Caco-2 (cell line): ENCODE data around the gene ELOVL5. TPM values are rescaled to one million over a fixed set of nuclear protein-coding genes. Genes with fewer than 3 reads are reported as not detected.

Experiments used
- BruUV-seq: library from RNA; stranded (reverse); fragments of 400-500 nt; replicated peaks from 2 replicates; lab custom pipeline; 2021; lab: Mats Ljungman, UMichigan
- CTCF ChIA-PET: fragments of 300-600 bp; sonication (Branson Sonifier 250); formaldehyde crosslinking; loops from one replicate; lab custom pipeline; 2022; ENCODE audit warnings: antibody characterized with exemption; lab: Charles Lee
- POLR2A ChIA-PET: fragments of 300-600 bp; sonication (Branson Sonifier 250); formaldehyde crosslinking; loops from one replicate; lab custom pipeline; 2022; ENCODE audit warnings: antibody characterized with exemption; lab: Charles Lee
- DNase-seq, 2 experiments: peaks; one replicate each; pipeline versions ENCODE4 v3.0.0 to v3.0.0-alpha.2; 2020 to 2022
- H3K27me3 ChIP-seq: replicated peaks from 2 replicates; pipeline ENCODE4 v1.6.0; 2011; ENCODE audit warnings: low read length; ENCODE audit not compliant: control insufficient read depth, insufficient read depth
- H3K36me3 ChIP-seq: 2 replicates; pipeline ENCODE4 v1.5.1; 2011; ENCODE audit warnings: low read length; ENCODE audit not compliant: control insufficient read depth, insufficient read depth
- H3K4me1 ChIP-seq: fragments of 250-450 bp; sonication (Bioruptor Pico); 2 replicates; pipeline ENCODE4 v1.5.1; 2020; ENCODE audit warnings: mild to moderate bottlenecking
- H3K4me3 ChIP-seq: 2 replicates; pipeline ENCODE4 v1.5.1; 2011; ENCODE audit warnings: low read depth, mild to moderate bottlenecking, control low read depth, low read length
- H3K9me3 ChIP-seq: fragments of 250-450 bp; sonication (Bioruptor Pico); 2 replicates; pipeline ENCODE4 v1.5.1; 2020; ENCODE audit warnings: mild to moderate bottlenecking, moderate library complexity
- H3K27ac Mint-ChIP-seq: one replicate; pipeline ENCODE4 v1.8.0; 2022; ENCODE audit warnings: mixed read lengths; ENCODE audit not compliant: unreplicated experiment
- H3K27me3 Mint-ChIP-seq: one replicate; pipeline ENCODE4 v1.8.0; 2022; ENCODE audit warnings: mixed read lengths; ENCODE audit not compliant: insufficient read depth, unreplicated experiment
- H3K36me3 Mint-ChIP-seq: one replicate; pipeline ENCODE4 v1.8.0; 2022; ENCODE audit warnings: mild to moderate bottlenecking, mixed read lengths; ENCODE audit not compliant: insufficient read depth, unreplicated experiment
- H3K4me1 Mint-ChIP-seq: one replicate; pipeline ENCODE4 v1.8.0; 2022; ENCODE audit warnings: low read depth, mixed read lengths; ENCODE audit not compliant: unreplicated experiment
- H3K4me3 Mint-ChIP-seq: one replicate; pipeline ENCODE4 v1.8.0; 2022; ENCODE audit warnings: mild to moderate bottlenecking, moderate library complexity, mixed read lengths; ENCODE audit not compliant: unreplicated experiment
- H3K9me3 Mint-ChIP-seq: one replicate; pipeline ENCODE4 v1.8.0; 2022; ENCODE audit warnings: mixed read lengths; ENCODE audit not compliant: unreplicated experiment
- intact Hi-C: fragments of 100-400 bp; cut with micrococcal nuclease; formaldehyde crosslinking; loops from one replicate; pipeline ENCODE4 v1.10.0; 2022; ENCODE audit not compliant: unreplicated experiment
- total RNA-seq: library from RNA; stranded (reverse); gene quantifications from 2 replicates; pipeline ENCODE4 v1.2.3, GENCODE V29; 2022
- TF ChIP-seq, protein P1 (sequence below), 2 experiments: fragments of 200-600 bp in 1 of 2; IDR thresholded peaks; 1 replicate in 1 of 2; 2 replicates in 1 of 2; pipeline versions ENCODE4 v1.5.1 to v1.8.0; 2011 to 2022; ENCODE audit warnings: antibody characterized with exemption in 1 of 2, control low read depth in 1 of 2, inconsistent platforms in 1 of 2, low read depth in 1 of 2, low read length in 1 of 2, mild to moderate bottlenecking in 1 of 2, moderate library complexity in 1 of 2; ENCODE audit not compliant: insufficient read depth in 1 of 2, severe bottlenecking in 1 of 2, unreplicated experiment in 1 of 2

Gene ELOVL5
- total RNA-seq, 1 experiment from 2014 or later = 70.4 TPM

DNA sequence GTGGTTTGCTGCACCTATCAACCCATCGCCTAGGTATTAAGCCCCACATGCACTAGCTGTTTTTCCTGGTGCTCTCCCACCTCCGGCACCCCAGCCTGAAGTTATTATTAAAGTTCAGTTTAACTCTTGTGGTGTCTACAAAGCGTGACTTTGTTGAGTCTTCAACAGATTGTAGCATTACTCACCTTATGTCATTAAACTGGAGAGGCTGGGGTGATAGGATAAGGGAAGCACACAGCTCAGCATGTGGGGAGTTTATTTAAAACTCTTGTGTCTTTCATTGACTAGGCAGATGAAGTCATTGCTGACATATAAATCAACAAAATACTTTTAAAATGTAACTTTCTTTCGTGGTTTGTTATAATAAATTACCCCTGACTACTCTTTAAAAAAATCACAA lies 115.4 kb downstream of the ELOVL5 start:
- ChIA-PET CTCF (no interaction called here), POLR2A (no interaction called here)
- no TSS peak for BruUV-seq
- Mint-ChIP-seq H3K27me3 (peaks cover 2% of the 10 kb centered on the region), H3K27ac (no peak overlapping the region), H3K9me3 (no peaks in the 10 kb centered on the region), H3K36me3 (no peaks in the 10 kb centered on the region), H3K4me3 (no peak overlapping the region), H3K4me1 (no peaks in the 10 kb centered on the region)
- Histone ChIP-seq H3K4me3 (no peak overlapping the region), H3K4me1 (no peaks in the 10 kb centered on the region), H3K9me3 (no peaks in the 10 kb centered on the region), H3K36me3 (no peaks in the 10 kb centered on the region), H3K27me3 (no peaks in the 10 kb centered on the region)
- TF ChIP-seq, protein P1, sequence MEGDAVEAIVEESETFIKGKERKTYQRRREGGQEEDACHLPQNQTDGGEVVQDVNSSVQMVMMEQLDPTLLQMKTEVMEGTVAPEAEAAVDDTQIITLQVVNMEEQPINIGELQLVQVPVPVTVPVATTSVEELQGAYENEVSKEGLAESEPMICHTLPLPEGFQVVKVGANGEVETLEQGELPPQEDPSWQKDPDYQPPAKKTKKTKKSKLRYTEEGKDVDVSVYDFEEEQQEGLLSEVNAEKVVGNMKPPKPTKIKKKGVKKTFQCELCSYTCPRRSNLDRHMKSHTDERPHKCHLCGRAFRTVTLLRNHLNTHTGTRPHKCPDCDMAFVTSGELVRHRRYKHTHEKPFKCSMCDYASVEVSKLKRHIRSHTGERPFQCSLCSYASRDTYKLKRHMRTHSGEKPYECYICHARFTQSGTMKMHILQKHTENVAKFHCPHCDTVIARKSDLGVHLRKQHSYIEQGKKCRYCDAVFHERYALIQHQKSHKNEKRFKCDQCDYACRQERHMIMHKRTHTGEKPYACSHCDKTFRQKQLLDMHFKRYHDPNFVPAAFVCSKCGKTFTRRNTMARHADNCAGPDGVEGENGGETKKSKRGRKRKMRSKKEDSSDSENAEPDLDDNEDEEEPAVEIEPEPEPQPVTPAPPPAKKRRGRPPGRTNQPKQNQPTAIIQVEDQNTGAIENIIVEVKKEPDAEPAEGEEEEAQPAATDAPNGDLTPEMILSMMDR (IDR thresholded peaks at IDR 0.05; ENCODE audit: insufficient read depth in 1 of 2, low read depth in 1 of 2, low read length in 1 of 2, severe bottlenecking in 1 of 2, unreplicated experiment in 1 of 2) = no peak
- no peak for DNase-seq
- intact Hi-C loops = no loop called here

DNA sequence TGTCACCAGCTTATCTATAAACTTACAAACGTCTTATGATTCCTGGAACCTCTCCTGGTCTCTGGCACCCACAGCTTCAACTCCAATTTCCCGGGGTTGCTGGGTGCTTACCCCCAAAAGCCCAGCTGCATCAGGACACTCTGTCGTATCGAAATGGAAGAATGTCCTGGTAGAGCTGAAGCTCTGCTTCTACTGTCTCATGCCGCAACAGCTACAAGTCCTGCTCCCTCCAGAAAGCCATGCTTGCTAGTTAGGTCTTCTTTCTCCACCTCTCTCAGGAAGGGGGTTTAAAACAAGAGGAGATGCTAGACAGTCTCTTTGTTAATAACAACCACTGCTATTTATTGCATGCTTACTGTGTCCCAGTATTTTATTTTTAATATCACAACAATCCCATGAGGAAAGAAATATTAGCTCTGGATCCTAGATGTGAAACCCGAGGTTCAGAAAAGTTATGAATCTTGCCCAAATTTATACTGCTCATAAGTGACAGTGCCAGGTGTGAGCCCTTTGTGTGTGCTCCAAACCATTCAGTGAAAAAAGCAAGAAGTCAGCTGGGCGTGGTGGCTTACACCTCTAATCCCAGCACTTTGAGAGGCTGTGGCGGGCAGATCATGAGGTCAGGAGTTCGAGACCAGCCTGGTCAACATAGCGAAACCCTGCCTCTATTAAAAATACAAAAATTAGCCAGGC lies 117.8 kb downstream of the ELOVL5 start:
- no peaks in the 10 kb centered on the region for H3K9me3 ChIP-seq
- no TSS peak for BruUV-seq
- TF ChIP-seq, protein P1 (IDR thresholded peaks at IDR 0.05; ENCODE audit: insufficient read depth in 1 of 2, low read depth in 1 of 2, low read length in 1 of 2, severe bottlenecking in 1 of 2, unreplicated experiment in 1 of 2) = no peak
- POLR2A ChIA-PET = no interaction called here
- DNase-seq = no peak
- no peaks in the 10 kb centered on the region for H3K4me1 Mint-ChIP-seq
- no peaks in the 10 kb centered on the region for H3K36me3 Mint-ChIP-seq
- no peak overlapping the region for H3K4me3 Mint-ChIP-seq
- intact Hi-C loops = no loop called here
- H3K27me3 Mint-ChIP-seq = peaks cover 2% of the 10 kb centered on the region
- no peaks in the 10 kb centered on the region for H3K36me3 ChIP-seq
- no peaks in the 10 kb centered on the region for H3K9me3 Mint-ChIP-seq
- no peak overlapping the region for H3K27ac Mint-ChIP-seq
- no peaks in the 10 kb centered on the region for H3K4me1 ChIP-seq
- CTCF ChIA-PET = no interaction called here
- no peak overlapping the region for H3K4me3 ChIP-seq
- H3K27me3 ChIP-seq = no peaks in the 10 kb centered on the region

DNA sequence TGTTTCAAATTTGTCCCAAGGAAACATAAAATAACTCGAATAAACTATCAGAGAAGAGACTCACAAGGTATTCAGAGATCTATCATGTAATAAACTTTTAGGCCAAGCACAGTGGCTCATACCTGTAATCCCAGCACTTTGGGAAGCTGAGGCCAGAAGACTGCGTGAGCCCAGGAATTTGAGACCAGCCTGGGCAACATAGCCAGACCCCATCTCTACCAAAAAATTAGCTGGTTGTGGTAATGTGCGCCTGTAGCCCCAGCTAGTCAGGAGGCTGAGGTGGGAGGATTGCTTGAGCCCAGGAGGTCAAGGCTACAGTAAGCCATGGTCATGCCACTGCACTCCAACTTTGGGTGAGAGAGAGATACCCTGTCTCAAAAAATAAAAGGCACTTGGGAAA lies 120.9 kb downstream of the ELOVL5 start:
- TF ChIP-seq, protein P1 (IDR thresholded peaks at IDR 0.05; ENCODE audit: insufficient read depth in 1 of 2, low read depth in 1 of 2, low read length in 1 of 2, severe bottlenecking in 1 of 2, unreplicated experiment in 1 of 2) = no peak
- ChIA-PET CTCF (interaction anchor here (1.0 kb wide), 1 partner anchor 20 kb away, joined by 3 read pairs; no protein-coding TSS in a partner anchor), POLR2A (no interaction called here)
- H3K36me3 ChIP-seq = no peaks in the 10 kb centered on the region
- no TSS peak for BruUV-seq
- DNase-seq = no peak
- H3K4me1 Mint-ChIP-seq = no peaks in the 10 kb centered on the region
- no peaks in the 10 kb centered on the region for H3K9me3 ChIP-seq
- intact Hi-C loops = no loop called here
- H3K4me1 ChIP-seq = no peaks in the 10 kb centered on the region
- H3K27ac Mint-ChIP-seq = no peak overlapping the region
- no peaks in the 10 kb centered on the region for H3K27me3 Mint-ChIP-seq
- H3K9me3 Mint-ChIP-seq = no peaks in the 10 kb centered on the region
- no peak overlapping the region for H3K4me3 Mint-ChIP-seq
- H3K4me3 ChIP-seq = no peak overlapping the region
- H3K27me3 ChIP-seq = no peaks in the 10 kb centered on the region
- no peaks in the 10 kb centered on the region for H3K36me3 Mint-ChIP-seq
